GM12878 (cell line): Measurements from ENCODE around the gene HSF5. TPM values are rescaled to one million over a fixed set of nuclear protein-coding genes. Genes with fewer than 3 reads are reported as not detected.

ENCODE experiments used
- ATAC-seq: fragments of 200-7000 bp; cut with Tn5 transposase; 3 replicates; pipeline ENCODE4 v1.9.1; 2020; ENCODE audit warnings: mild to moderate bottlenecking, moderate library complexity
- BruUV-seq: library from RNA; stranded (reverse); fragments of 400-500 nt; replicated peaks from 2 replicates; lab custom pipeline; 2021; lab: Mats Ljungman, UMichigan
- CTCF ChIA-PET: fragments of 300-600 bp; sonication (Branson Sonifier 250); formaldehyde crosslinking; extraction: SDS; loops from one replicate; lab custom pipeline; 2021; ENCODE audit warnings: inconsistent platforms; lab: Yijun Ruan, JAX
- POLR2A ChIA-PET: fragments of 350-600 bp; formaldehyde crosslinking; extraction: SDS; loops from one replicate; lab custom pipeline; 2021; ENCODE audit warnings: inconsistent platforms; lab: Charles Lee
- RAD21 ChIA-PET: fragments of 300-600 bp; sonication (Branson Sonifier 250); formaldehyde crosslinking; loops from one replicate; lab custom pipeline; 2023; ENCODE audit warnings: antibody characterized with exemption; ENCODE audit not compliant: unreplicated experiment; lab: Charles Lee
- SMC1A ChIA-PET: fragments of 300-600 bp; sonication (Branson Sonifier 250); formaldehyde crosslinking; loops from one replicate; lab custom pipeline; 2023; ENCODE audit not compliant: unreplicated experiment, uncharacterized antibody; lab: Charles Lee
- DNase-seq: peaks from one replicate; pipeline ENCODE4 v3.0.0-alpha.2; 2011; ENCODE audit warnings: low read depth, low spot score
- FAIRE-seq: peaks from 3 replicates; lab custom pipeline; 2011; peaks lifted over from hg19 to GRCh38; lab: Jason Lieb, UNC
- H2AFZ ChIP-seq: 2 replicates; pipeline ENCODE4 v1.6.0; 2011; ENCODE audit warnings: low read depth, low read length, control low read depth; ENCODE audit not compliant: control insufficient read depth
- H3K27ac ChIP-seq: 2 replicates; pipeline ENCODE4 v1.5.1; 2011; ENCODE audit warnings: control low read depth; ENCODE audit not compliant: control insufficient read depth, insufficient read depth
- H3K27me3 ChIP-seq, 2 experiments: replicated peaks in 1 of 2; 2 replicates each; pipeline versions ENCODE4 v1.6.0 to v1.6.1; 2011; ENCODE audit warnings: low read length in 1 of 2; ENCODE audit not compliant: control insufficient read depth in 2 of 2, insufficient read depth in 2 of 2
- H3K36me3 ChIP-seq, 2 experiments: 2 replicates each; pipeline ENCODE4 v1.5.1; 2011; ENCODE audit warnings: low read length in 1 of 2; ENCODE audit not compliant: control insufficient read depth in 2 of 2, insufficient read depth in 2 of 2
- H3K4me1 ChIP-seq: 2 replicates; pipeline ENCODE4 v1.6.1; 2011; ENCODE audit warnings: mild to moderate bottlenecking, low read length, moderate library complexity, mixed read lengths; ENCODE audit not compliant: control insufficient read depth, insufficient read depth
- H3K4me2 ChIP-seq: 2 replicates; pipeline ENCODE4 v1.6.0; 2011; ENCODE audit warnings: control low read depth; ENCODE audit not compliant: control insufficient read depth, insufficient read depth
- H3K4me3 ChIP-seq: fragments of 200-600 bp; sonication (generic); 2 replicates; pipeline ENCODE4 v1.5.1; 2016
- H3K79me2 ChIP-seq: 2 replicates; pipeline ENCODE4 v1.6.0; 2011; ENCODE audit warnings: low read length; ENCODE audit not compliant: control insufficient read depth, insufficient read depth
- H3K9ac ChIP-seq: 2 replicates; pipeline ENCODE4 v1.8.0; 2011; ENCODE audit warnings: low read length, control low read depth, mixed read lengths; ENCODE audit not compliant: control insufficient read depth, insufficient read depth
- H3K9me3 ChIP-seq: replicated peaks from 3 replicates; pipeline ENCODE4 v1.5.1; 2011; ENCODE audit warnings: mild to moderate bottlenecking, low read length; ENCODE audit not compliant: control insufficient read depth, insufficient read depth
- H4K20me1 ChIP-seq: 2 replicates; pipeline ENCODE4 v1.6.0; 2011; ENCODE audit not compliant: control insufficient read depth, insufficient read depth
- ETV6 ChIP-seq, 2 experiments: fragments of 450-650 bp in 1 of 2; IDR thresholded peaks in 1 of 2; conservative IDR thresholded peaks in 1 of 2; 2 replicates each; pipeline ENCODE4 v1.6.1; 2014; ENCODE audit warnings: antibody characterized with exemption in 1 of 2, borderline replicate concordance in 1 of 2, low read depth in 1 of 2, mild to moderate bottlenecking in 1 of 2, moderate library complexity in 1 of 2
- MTA3 ChIP-seq: IDR thresholded peaks from 2 replicates; pipeline ENCODE4 v1.6.1; 2012; ENCODE audit warnings: low read length, inconsistent platforms, borderline replicate concordance
- RFX5 ChIP-seq: IDR thresholded peaks from 2 replicates; pipeline ENCODE4 v1.6.1; 2011; ENCODE audit warnings: low read depth, low read length, improper control_type of control experiment
- SREBF2 ChIP-seq: IDR thresholded peaks from 2 replicates; pipeline ENCODE4 v1.6.1; 2012; ENCODE audit warnings: mild to moderate bottlenecking, low read length
- YY1 ChIP-seq: IDR thresholded peaks from 2 replicates; pipeline ENCODE4 v1.6.1; 2011; ENCODE audit warnings: low read depth, mild to moderate bottlenecking, low read length
- WGBS: methylation state at CpG from one replicate; pipeline ENCODE4 v1.1.6; 2016; ENCODE audit warnings: low lambda C conversion rate; ENCODE audit not compliant: insufficient replicate concordance, insufficient coverage; ENCODE audit errors: missing lambda C conversion rate; 5-methylcytosine and 5-hydroxymethylcytosine counted together
- in situ Hi-C: fragments of 300-500 bp; cut with MboI; formaldehyde crosslinking; loops from 9 replicates; pipeline ENCODE4 v1.14.3; 2018; ENCODE audit warnings: mixed read lengths
- intact Hi-C: fragments of 100-400 bp; cut with micrococcal nuclease; formaldehyde crosslinking; loops from one replicate; pipeline ENCODE4 v1.14.2; 2022; ENCODE audit not compliant: unreplicated experiment
- polyA plus RNA-seq, 11 experiments: library from polyadenylated mRNA; depleted of rRNA in 4 of 11; unstranded in 6 of 11; stranded (reverse) in 5 of 11; fragments of >200 nt; fragmentation: Nextera tagmentation in 4 of 11; fragmentation: Illumina TruSeq in 1 of 11; extraction: Ambion mirVana in 4 of 11; extraction: Trizol in 1 of 11; gene quantifications; 1 replicate in 1 of 11; 2 replicates in 10 of 11; pipeline versions ENCODE4 v1.2.1 to v1.2.3, GENCODE V29; 2011 to 2016; ENCODE audit warnings: inconsistent platforms in 2 of 11, missing spikeins in 2 of 11, low read depth in 1 of 11
- total RNA-seq, 4 experiments: library from RNA; depleted of rRNA in 3 of 4; stranded (reverse); fragments of >200 nt in 3 of 4; fragmentation: Illumina TruSeq in 1 of 4; extraction: Trizol in 1 of 4; gene quantifications; 2 replicates each; pipeline versions ENCODE4 v1.2.1 to v1.2.3, GENCODE V29; 2013 to 2021
- TF ChIP-seq, protein P1 (sequence below): IDR thresholded peaks from 2 replicates; pipeline ENCODE4 v1.6.1; 2011; ENCODE audit warnings: borderline replicate concordance, low read depth, mild to moderate bottlenecking, moderate library complexity, low read length; ENCODE audit not compliant: insufficient read depth, poor library complexity, severe bottlenecking
- TF ChIP-seq, protein P2 (sequence below): IDR thresholded peaks from 2 replicates; pipeline ENCODE4 v1.6.1; 2012; ENCODE audit warnings: improper control_type of control experiment, low read depth, low read length; ENCODE audit not compliant: insufficient replicate concordance
- TF ChIP-seq, protein P3 (sequence below): fragments of 450-650 bp; formaldehyde crosslinking; IDR thresholded peaks from 2 replicates; pipeline ENCODE4 v1.4.0; 2022; ENCODE audit warnings: mild to moderate bottlenecking, moderate library complexity
- TF ChIP-seq, protein P4 (sequence below): fragments of 450-650 bp; formaldehyde crosslinking; IDR thresholded peaks from 2 replicates; pipeline ENCODE4 v1.5.0; 2022; ENCODE audit warnings: mild to moderate bottlenecking, missing genetic modification characterization

Gene HSF5
- total and polyA plus RNA-seq, 10 of the 15 experiments (the other 5 are each of a cell fraction or from before 2014, with no cell fraction given), result 0.02 to 0.18 (median 0.06) TPM; not detected in 4

- no peak for FAIRE-seq
- in situ Hi-C loops, result no loop called here
- RAD21 ChIA-PET, result interaction anchor here (0.9 kb wide), 1 partner anchor 135 kb away, joined by 4 read pairs; no protein-coding TSS in a partner anchor
- TF ChIP-seq ETV6 (conservative IDR thresholded peaks at IDR 0.05 in 1 of 2, IDR thresholded peaks at IDR 0.05 in 1 of 2; ENCODE audit: borderline replicate concordance in 1 of 2, low read depth in 1 of 2) (no peak), SREBF2 (no peak), MTA3 (no peak), RFX5 (no peak), YY1 (no peak)
- TF ChIP-seq, protein P1, sequence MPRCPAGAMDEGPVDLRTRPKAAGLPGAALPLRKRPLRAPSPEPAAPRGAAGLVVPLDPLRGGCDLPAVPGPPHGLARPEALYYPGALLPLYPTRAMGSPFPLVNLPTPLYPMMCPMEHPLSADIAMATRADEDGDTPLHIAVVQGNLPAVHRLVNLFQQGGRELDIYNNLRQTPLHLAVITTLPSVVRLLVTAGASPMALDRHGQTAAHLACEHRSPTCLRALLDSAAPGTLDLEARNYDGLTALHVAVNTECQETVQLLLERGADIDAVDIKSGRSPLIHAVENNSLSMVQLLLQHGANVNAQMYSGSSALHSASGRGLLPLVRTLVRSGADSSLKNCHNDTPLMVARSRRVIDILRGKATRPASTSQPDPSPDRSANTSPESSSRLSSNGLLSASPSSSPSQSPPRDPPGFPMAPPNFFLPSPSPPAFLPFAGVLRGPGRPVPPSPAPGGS, result no peak
- TF ChIP-seq, protein P2, sequence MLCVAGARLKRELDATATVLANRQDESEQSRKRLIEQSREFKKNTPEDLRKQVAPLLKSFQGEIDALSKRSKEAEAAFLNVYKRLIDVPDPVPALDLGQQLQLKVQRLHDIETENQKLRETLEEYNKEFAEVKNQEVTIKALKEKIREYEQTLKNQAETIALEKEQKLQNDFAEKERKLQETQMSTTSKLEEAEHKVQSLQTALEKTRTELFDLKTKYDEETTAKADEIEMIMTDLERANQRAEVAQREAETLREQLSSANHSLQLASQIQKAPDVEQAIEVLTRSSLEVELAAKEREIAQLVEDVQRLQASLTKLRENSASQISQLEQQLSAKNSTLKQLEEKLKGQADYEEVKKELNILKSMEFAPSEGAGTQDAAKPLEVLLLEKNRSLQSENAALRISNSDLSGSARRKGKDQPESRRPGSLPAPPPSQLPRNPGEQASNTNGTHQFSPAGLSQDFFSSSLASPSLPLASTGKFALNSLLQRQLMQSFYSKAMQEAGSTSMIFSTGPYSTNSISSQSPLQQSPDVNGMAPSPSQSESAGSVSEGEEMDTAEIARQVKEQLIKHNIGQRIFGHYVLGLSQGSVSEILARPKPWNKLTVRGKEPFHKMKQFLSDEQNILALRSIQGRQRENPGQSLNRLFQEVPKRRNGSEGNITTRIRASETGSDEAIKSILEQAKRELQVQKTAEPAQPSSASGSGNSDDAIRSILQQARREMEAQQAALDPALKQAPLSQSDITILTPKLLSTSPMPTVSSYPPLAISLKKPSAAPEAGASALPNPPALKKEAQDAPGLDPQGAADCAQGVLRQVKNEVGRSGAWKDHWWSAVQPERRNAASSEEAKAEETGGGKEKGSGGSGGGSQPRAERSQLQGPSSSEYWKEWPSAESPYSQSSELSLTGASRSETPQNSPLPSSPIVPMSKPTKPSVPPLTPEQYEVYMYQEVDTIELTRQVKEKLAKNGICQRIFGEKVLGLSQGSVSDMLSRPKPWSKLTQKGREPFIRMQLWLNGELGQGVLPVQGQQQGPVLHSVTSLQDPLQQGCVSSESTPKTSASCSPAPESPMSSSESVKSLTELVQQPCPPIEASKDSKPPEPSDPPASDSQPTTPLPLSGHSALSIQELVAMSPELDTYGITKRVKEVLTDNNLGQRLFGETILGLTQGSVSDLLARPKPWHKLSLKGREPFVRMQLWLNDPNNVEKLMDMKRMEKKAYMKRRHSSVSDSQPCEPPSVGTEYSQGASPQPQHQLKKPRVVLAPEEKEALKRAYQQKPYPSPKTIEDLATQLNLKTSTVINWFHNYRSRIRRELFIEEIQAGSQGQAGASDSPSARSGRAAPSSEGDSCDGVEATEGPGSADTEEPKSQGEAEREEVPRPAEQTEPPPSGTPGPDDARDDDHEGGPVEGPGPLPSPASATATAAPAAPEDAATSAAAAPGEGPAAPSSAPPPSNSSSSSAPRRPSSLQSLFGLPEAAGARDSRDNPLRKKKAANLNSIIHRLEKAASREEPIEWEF, result no peak
- TF ChIP-seq, protein P3, sequence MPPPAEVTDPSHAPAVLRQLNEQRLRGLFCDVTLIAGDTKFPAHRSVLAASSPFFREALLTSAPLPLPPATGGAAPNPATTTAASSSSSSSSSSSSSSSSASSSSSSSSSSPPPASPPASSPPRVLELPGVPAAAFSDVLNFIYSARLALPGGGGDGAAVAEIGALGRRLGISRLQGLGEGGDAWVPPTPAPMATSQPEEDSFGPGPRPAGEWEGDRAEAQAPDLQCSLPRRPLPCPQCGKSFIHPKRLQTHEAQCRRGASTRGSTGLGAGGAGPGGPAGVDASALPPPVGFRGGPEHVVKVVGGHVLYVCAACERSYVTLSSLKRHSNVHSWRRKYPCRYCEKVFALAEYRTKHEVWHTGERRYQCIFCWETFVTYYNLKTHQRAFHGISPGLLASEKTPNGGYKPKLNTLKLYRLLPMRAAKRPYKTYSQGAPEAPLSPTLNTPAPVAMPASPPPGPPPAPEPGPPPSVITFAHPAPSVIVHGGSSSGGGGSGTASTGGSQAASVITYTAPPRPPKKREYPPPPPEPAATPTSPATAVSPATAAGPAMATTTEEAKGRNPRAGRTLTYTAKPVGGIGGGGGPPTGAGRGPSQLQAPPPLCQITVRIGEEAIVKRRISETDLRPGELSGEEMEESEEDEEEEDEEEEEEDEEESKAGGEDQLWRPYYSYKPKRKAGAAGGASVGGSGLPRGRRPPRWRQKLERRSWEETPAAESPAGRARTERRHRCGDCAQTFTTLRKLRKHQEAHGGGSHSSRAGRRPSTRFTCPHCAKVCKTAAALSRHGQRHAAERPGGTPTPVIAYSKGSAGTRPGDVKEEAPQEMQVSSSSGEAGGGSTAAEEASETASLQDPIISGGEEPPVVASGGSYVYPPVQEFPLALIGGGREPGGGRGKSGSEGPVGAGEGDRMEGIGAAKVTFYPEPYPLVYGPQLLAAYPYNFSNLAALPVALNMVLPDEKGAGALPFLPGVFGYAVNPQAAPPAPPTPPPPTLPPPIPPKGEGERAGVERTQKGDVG, result no peak
- TF ChIP-seq, protein P4, sequence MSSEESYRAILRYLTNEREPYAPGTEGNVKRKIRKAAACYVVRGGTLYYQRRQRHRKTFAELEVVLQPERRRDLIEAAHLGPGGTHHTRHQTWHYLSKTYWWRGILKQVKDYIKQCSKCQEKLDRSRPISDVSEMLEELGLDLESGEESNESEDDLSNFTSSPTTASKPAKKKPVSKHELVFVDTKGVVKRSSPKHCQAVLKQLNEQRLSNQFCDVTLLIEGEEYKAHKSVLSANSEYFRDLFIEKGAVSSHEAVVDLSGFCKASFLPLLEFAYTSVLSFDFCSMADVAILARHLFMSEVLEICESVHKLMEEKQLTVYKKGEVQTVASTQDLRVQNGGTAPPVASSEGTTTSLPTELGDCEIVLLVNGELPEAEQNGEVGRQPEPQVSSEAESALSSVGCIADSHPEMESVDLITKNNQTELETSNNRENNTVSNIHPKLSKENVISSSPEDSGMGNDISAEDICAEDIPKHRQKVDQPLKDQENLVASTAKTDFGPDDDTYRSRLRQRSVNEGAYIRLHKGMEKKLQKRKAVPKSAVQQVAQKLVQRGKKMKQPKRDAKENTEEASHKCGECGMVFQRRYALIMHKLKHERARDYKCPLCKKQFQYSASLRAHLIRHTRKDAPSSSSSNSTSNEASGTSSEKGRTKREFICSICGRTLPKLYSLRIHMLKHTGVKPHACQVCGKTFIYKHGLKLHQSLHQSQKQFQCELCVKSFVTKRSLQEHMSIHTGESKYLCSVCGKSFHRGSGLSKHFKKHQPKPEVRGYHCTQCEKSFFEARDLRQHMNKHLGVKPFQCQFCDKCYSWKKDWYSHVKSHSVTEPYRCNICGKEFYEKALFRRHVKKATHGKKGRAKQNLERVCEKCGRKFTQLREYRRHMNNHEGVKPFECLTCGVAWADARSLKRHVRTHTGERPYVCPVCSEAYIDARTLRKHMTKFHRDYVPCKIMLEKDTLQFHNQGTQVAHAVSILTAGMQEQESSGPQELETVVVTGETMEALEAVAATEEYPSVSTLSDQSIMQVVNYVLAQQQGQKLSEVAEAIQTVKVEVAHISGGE (CRISPR knock-in tag), result no peak
These were observed 35.5 kb downstream of the HSF5 start for GRCh38 chr17:58452738-58453137.

More at GRCh38 chr17:58452738-58453137, 35.5 kb downstream of the HSF5 start:
- ATAC-seq (no peak), DNase-seq (no peak)
- intact Hi-C loops, result no loop called here
- H3K4me3 ChIP-seq, result no peak overlapping the region
- ChIA-PET CTCF (interaction anchor here (1.1 to 1.7 kb wide), 3 partner anchors 135 to 203 kb away, joined by 3 to 7 read pairs (median 5); no protein-coding TSS in a partner anchor), SMC1A (interaction anchor here (1.0 kb wide), 1 partner anchor 215 kb away, joined by 3 read pairs; the partner anchor contains the start of gene LPO), POLR2A (no interaction called here)
- no peaks in the 10 kb centered on the region for H3K9me3 ChIP-seq
- H2AFZ ChIP-seq, result no peak overlapping the region
- no peak overlapping the region for H3K4me2 ChIP-seq
- WGBS, result 82% methylated on average over 1 of the region's 1 CpG
- no peaks in the 10 kb centered on the region for H3K79me2 ChIP-seq
- H3K9ac ChIP-seq, result no peak overlapping the region
- no peak overlapping the region for H3K27ac ChIP-seq
- H3K36me3 ChIP-seq, result no peaks in the 10 kb centered on the region
- no peaks in the 10 kb centered on the region for H3K4me1 ChIP-seq
- H3K27me3 ChIP-seq, result no peaks in the 10 kb centered on the region
- no peaks in the 10 kb centered on the region for H4K20me1 ChIP-seq
- BruUV-seq, result no TSS peak
